H9 (cell line): ENCODE results near the gene EVPL. TPM values are rescaled to one million over a fixed set of nuclear protein-coding genes. Genes with fewer than 3 reads are reported as not detected.

Experiments used
- DNase-seq: peaks from one replicate; pipeline ENCODE4 v3.0.0-alpha.2; 2017
- H2AFZ ChIP-seq: one replicate; pipeline ENCODE4 v1.6.1; 2013; ENCODE audit warnings: mild to moderate bottlenecking, low read length, control low read depth, moderate library complexity
- H2AK5ac ChIP-seq: 2 replicates; pipeline ENCODE4 v1.6.1; 2013; ENCODE audit warnings: low read length, control low read depth, mixed read lengths; ENCODE audit not compliant: insufficient read length
- H2BK120ac ChIP-seq: one replicate; pipeline ENCODE4 v1.6.1; 2013; ENCODE audit warnings: low read depth, mild to moderate bottlenecking, low read length, control low read depth, inconsistent platforms; ENCODE audit not compliant: poor library complexity, severe bottlenecking
- H2BK12ac ChIP-seq: 2 replicates; pipeline ENCODE4 v1.6.1; 2013; ENCODE audit warnings: low read length, control low read depth, mixed read lengths, low read depth; ENCODE audit not compliant: insufficient read length
- H2BK15ac ChIP-seq: 2 replicates; pipeline ENCODE4 v1.6.1; 2013; ENCODE audit warnings: low read depth, low read length, control low read depth
- H2BK20ac ChIP-seq: one replicate; pipeline ENCODE4 v1.6.1; 2013; ENCODE audit warnings: low read depth, mild to moderate bottlenecking, low read length, control low read depth, inconsistent platforms; ENCODE audit not compliant: poor library complexity, severe bottlenecking
- H2BK5ac ChIP-seq: 2 replicates; pipeline ENCODE4 v1.6.1; 2013; ENCODE audit warnings: low read length, control low read depth, mixed read lengths; ENCODE audit not compliant: insufficient read length
- H3K14ac ChIP-seq: 2 replicates; pipeline ENCODE4 v1.6.1; 2013; ENCODE audit warnings: low read length, control low read depth; ENCODE audit not compliant: insufficient read depth
- H3K18ac ChIP-seq: 2 replicates; pipeline ENCODE4 v1.6.1; 2013; ENCODE audit warnings: low read depth, mild to moderate bottlenecking, mixed read lengths, low read length, control low read depth; ENCODE audit not compliant: insufficient read length
- H3K23ac ChIP-seq: 2 replicates; pipeline ENCODE4 v1.6.1; 2013; ENCODE audit warnings: low read length, control low read depth, mixed read lengths, low read depth; ENCODE audit not compliant: insufficient read length
- H3K23me2 ChIP-seq: 2 replicates; pipeline ENCODE4 v1.6.1; 2013; ENCODE audit warnings: low read depth, mild to moderate bottlenecking, mixed read lengths, low read length, control low read depth; ENCODE audit not compliant: insufficient read length, poor library complexity, severe bottlenecking
- H3K27ac ChIP-seq: 2 replicates; pipeline ENCODE4 v1.5.1; 2013; ENCODE audit warnings: low read length, control low read depth, mixed read lengths, low read depth; ENCODE audit not compliant: insufficient read length
- H3K27me3 ChIP-seq: 2 replicates; pipeline ENCODE4 v1.6.1; 2013; ENCODE audit warnings: low read length, control low read depth, inconsistent platforms; ENCODE audit not compliant: insufficient read depth
- H3K4ac ChIP-seq: 2 replicates; pipeline ENCODE4 v1.6.1; 2013; ENCODE audit warnings: low read depth, mild to moderate bottlenecking, control low read depth, inconsistent platforms, low read length, moderate library complexity
- H3K4me1 ChIP-seq: 2 replicates; pipeline ENCODE4 v1.6.1; 2013; ENCODE audit warnings: low read length, control low read depth, inconsistent platforms; ENCODE audit not compliant: insufficient read depth
- H3K4me2 ChIP-seq: 2 replicates; pipeline ENCODE4 v1.6.1; 2013; ENCODE audit warnings: low read length, control low read depth, mixed read lengths; ENCODE audit not compliant: insufficient read length, insufficient read depth
- H3K56ac ChIP-seq: 2 replicates; pipeline ENCODE4 v1.6.1; 2013; ENCODE audit warnings: low read depth, mild to moderate bottlenecking, mixed read lengths, low read length, control low read depth; ENCODE audit not compliant: insufficient read length
- H3K79me1 ChIP-seq: 2 replicates; pipeline ENCODE4 v1.6.1; 2013; ENCODE audit warnings: low read depth, mild to moderate bottlenecking, moderate library complexity, low read length, control low read depth, inconsistent platforms; ENCODE audit not compliant: insufficient read depth, poor library complexity, severe bottlenecking
- H3K79me2 ChIP-seq: 2 replicates; pipeline ENCODE4 v1.6.1; 2013; ENCODE audit warnings: low read length, control low read depth, inconsistent platforms; ENCODE audit not compliant: insufficient read depth
- H3K9ac ChIP-seq: 2 replicates; pipeline ENCODE4 v1.6.1; 2013; ENCODE audit warnings: low read length, control low read depth, mixed read lengths; ENCODE audit not compliant: insufficient read length; ENCODE audit errors: extremely low read depth
- H3K9me3 ChIP-seq: one replicate; pipeline ENCODE4 v1.6.1; 2013; ENCODE audit warnings: low read depth, low read length, inconsistent platforms; ENCODE audit not compliant: control insufficient read depth
- H3T11ph ChIP-seq: one replicate; pipeline ENCODE4 v1.6.1; 2013; ENCODE audit warnings: mild to moderate bottlenecking, low read length, control low read depth, inconsistent platforms
- H4K20me1 ChIP-seq: one replicate; pipeline ENCODE4 v1.6.1; 2013; ENCODE audit not compliant: control insufficient read depth, insufficient read length, insufficient read depth
- H4K5ac ChIP-seq: 2 replicates; pipeline ENCODE4 v1.6.1; 2013; ENCODE audit warnings: low read depth, mild to moderate bottlenecking, mixed read lengths, low read length, control low read depth; ENCODE audit not compliant: insufficient read length
- H4K8ac ChIP-seq: replicated peaks from 2 replicates; pipeline ENCODE4 v1.6.1; 2013; ENCODE audit warnings: low read length, control low read depth, mixed read lengths, low read depth; ENCODE audit not compliant: insufficient read length
- H4K91ac ChIP-seq: 2 replicates; pipeline ENCODE4 v1.6.1; 2013; ENCODE audit warnings: low read depth, mild to moderate bottlenecking, moderate library complexity, mixed read lengths, low read length, control low read depth; ENCODE audit not compliant: insufficient read length
- H3K27ac Mint-ChIP-seq, 3 experiments: 2 replicates in 2 of 3; 3 replicates in 1 of 3; pipeline ENCODE4 v1.8.0; 2020 to 2021; ENCODE audit warnings: mixed read lengths in 3 of 3, mild to moderate bottlenecking in 1 of 3, moderate library complexity in 1 of 3
- H3K27me3 Mint-ChIP-seq: 2 replicates; pipeline ENCODE4 v1.8.0; 2021; ENCODE audit warnings: low read depth, mild to moderate bottlenecking, moderate library complexity, mixed read lengths
- H3K36me3 Mint-ChIP-seq, 3 experiments: 2 replicates in 2 of 3; 3 replicates in 1 of 3; pipeline ENCODE4 v1.8.0; 2020 to 2021; ENCODE audit warnings: low read depth in 3 of 3, mixed read lengths in 3 of 3; ENCODE audit not compliant: insufficient read depth in 1 of 3
- H3K4me1 Mint-ChIP-seq, 2 experiments: 2 replicates each; pipeline ENCODE4 v1.8.0; 2020; ENCODE audit warnings: mixed read lengths in 2 of 2
- H3K4me3 Mint-ChIP-seq, 2 experiments: 2 replicates in 1 of 2; 3 replicates in 1 of 2; pipeline ENCODE4 v1.8.0; 2020 to 2021; ENCODE audit warnings: mild to moderate bottlenecking in 2 of 2, mixed read lengths in 2 of 2, moderate library complexity in 1 of 2
- H3K9me3 Mint-ChIP-seq, 2 experiments: 2 replicates in 1 of 2; 3 replicates in 1 of 2; pipeline ENCODE4 v1.8.0; 2020; ENCODE audit warnings: mild to moderate bottlenecking in 2 of 2, mixed read lengths in 2 of 2, moderate library complexity in 1 of 2
- WGBS: extraction: QIAGEN DNeasy Blood & Tissue Kit; methylation state at CpG from one replicate; pipeline ENCODE4 v1.1.7; 2013; ENCODE audit warnings: missing lambda C conversion rate, low lambda C conversion rate, mixed read lengths; ENCODE audit not compliant: insufficient read length; ENCODE audit errors: extremely low coverage; 5-methylcytosine and 5-hydroxymethylcytosine counted together
- total RNA-seq: library from RNA; stranded (reverse); gene quantifications from 2 replicates; pipeline ENCODE4 v1.2.1, GENCODE V29; 2021
- TF ChIP-seq, protein P1 (sequence below): fragments of 200-600 bp; sonication (generic); conservative IDR thresholded peaks from 3 replicates; pipeline ENCODE4 v1.8.0; 2021; ENCODE audit warnings: antibody characterized with exemption, mild to moderate bottlenecking

The EVPL gene
- total RNA-seq, 1 experiment from 2014 or later, result 0.48 TPM

DNA sequence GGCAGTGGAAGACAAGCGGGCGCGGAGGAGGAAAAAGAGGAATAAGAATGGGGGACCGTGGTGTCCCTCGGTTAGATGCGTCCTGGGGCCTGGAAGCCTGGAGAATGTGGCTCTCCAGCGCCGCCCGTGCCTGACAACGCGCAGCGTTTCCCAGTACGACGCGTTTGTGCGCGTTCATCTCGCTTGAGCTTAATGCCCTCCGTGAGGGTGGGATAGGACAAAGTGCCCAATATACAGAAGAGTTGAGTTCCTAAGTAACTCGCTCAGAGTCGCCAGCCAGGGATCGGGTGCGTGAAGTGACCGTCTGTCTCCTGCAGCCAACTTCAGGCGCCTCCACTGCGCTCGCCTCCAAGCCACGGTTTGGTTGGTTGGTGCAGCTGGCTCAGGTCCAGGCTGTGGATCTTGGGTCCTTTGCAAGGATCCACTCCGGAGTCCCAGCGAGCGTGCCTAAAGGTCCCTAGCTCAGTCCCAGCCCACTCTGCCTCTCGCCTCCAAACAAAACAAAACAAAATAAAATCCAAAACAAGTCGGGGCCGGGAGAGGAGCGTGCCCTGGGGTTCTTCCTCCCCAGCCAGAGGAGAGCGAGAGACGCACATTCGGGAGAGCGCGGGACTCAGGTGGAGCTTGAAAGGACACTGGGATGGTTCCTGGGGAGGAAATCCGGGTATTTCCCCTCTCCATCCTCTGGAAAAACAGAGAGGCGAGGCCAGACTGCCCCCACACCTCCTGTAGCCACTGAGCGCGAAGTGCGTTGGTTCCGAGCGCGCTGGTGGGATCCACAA lies 48.4 kb upstream of the EVPL start:
- H3K4me1 Mint-ChIP-seq, result peaks cover 54 to 62% of the 10 kb centered on the region in 2 experiments
- H3K9ac ChIP-seq, result no peak overlapping the region
- no peak overlapping the region for H2BK5ac ChIP-seq
- H3K4me3 Mint-ChIP-seq, result peak overlapping the region; percentile 56 to 78
- H2AK5ac ChIP-seq, result no peak overlapping the region
- WGBS, result no CpG with 5 or more reads among the region's 48 CpGs
- H3K56ac ChIP-seq, result no peak overlapping the region
- DNase-seq, result peak; percentile 79
- H3K4me2 ChIP-seq, result peak overlapping the region; percentile 46
- no peak overlapping the region for H4K5ac ChIP-seq
- H2BK120ac ChIP-seq, result no peak overlapping the region
- H2AFZ ChIP-seq, result no peak overlapping the region
- TF ChIP-seq, protein P1, sequence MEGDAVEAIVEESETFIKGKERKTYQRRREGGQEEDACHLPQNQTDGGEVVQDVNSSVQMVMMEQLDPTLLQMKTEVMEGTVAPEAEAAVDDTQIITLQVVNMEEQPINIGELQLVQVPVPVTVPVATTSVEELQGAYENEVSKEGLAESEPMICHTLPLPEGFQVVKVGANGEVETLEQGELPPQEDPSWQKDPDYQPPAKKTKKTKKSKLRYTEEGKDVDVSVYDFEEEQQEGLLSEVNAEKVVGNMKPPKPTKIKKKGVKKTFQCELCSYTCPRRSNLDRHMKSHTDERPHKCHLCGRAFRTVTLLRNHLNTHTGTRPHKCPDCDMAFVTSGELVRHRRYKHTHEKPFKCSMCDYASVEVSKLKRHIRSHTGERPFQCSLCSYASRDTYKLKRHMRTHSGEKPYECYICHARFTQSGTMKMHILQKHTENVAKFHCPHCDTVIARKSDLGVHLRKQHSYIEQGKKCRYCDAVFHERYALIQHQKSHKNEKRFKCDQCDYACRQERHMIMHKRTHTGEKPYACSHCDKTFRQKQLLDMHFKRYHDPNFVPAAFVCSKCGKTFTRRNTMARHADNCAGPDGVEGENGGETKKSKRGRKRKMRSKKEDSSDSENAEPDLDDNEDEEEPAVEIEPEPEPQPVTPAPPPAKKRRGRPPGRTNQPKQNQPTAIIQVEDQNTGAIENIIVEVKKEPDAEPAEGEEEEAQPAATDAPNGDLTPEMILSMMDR, result peak; percentile 61
- no peak overlapping the region for H2BK12ac ChIP-seq
- peaks cover 0 to 3% of the 10 kb centered on the region in 2 experiments; a peak in 2 of 5 replicates for H3K9me3 Mint-ChIP-seq
- peaks cover 8% of the 10 kb centered on the region; the same call in 1 of the 2 replicates for H3K4me1 ChIP-seq
- H3K27ac Mint-ChIP-seq, result no peak overlapping the region
- peaks cover 3% of the 10 kb centered on the region for H4K20me1 ChIP-seq
- H3K18ac ChIP-seq, result no peak overlapping the region
- H3K23ac ChIP-seq, result no peak overlapping the region
- peaks cover 3% of the 10 kb centered on the region; the same call in 1 of the 2 replicates for H3K79me2 ChIP-seq
- H4K91ac ChIP-seq, result no peak overlapping the region
- no peaks in the 10 kb centered on the region for H3K79me1 ChIP-seq
- H2BK20ac ChIP-seq, result no peak overlapping the region
- H4K8ac ChIP-seq, result no peak overlapping the region
- H3K4ac ChIP-seq, result no peak overlapping the region
- H3K9me3 ChIP-seq, result no peaks in the 10 kb centered on the region
- no peak overlapping the region for H3K27ac ChIP-seq
- H3K23me2 ChIP-seq, result peaks cover 34% of the 10 kb centered on the region
- H3K27me3 Mint-ChIP-seq, result peaks cover 73% of the 10 kb centered on the region
- no peaks in the 10 kb centered on the region for H3K36me3 Mint-ChIP-seq
- H3K27me3 ChIP-seq, result peaks cover 58% of the 10 kb centered on the region
- no peak overlapping the region for H2BK15ac ChIP-seq
- H3K14ac ChIP-seq, result no peak overlapping the region
- H3T11ph ChIP-seq, result no peak overlapping the region
